Measurements from ENCODE around the gene LENG8.

GRCh38 chr19:54456423-54457373 lies 7.7 kb downstream of the LENG8 start:
- TF ChIP-seq CTCF (IDR thresholded peaks at IDR 0.05 in 4 of 5, conservative IDR thresholded peaks at IDR 0.05 in 1 of 5) (no peak), POLR2A (IDR thresholded peaks at IDR 0.05) (no peak)

Measured in gastrocnemius medialis (tissue), 4 donors.